HG03342 (cell line): ENCODE measurements around the gene ZNF655.
"Not testable (repeated sequence)": the region's sequence is repeated elsewhere in the genome, so short reads cannot be mapped to it uniquely, and the experiment has no call there.

Experiments
- ATAC-seq: cut with Tn5 transposase; IDR thresholded peaks from one replicate; pipeline ENCODE4 v1.9.1; 2021; ENCODE audit warnings: mild to moderate bottlenecking, moderate library complexity; ENCODE audit not compliant: unreplicated experiment

ZNF655 gene, protein sequence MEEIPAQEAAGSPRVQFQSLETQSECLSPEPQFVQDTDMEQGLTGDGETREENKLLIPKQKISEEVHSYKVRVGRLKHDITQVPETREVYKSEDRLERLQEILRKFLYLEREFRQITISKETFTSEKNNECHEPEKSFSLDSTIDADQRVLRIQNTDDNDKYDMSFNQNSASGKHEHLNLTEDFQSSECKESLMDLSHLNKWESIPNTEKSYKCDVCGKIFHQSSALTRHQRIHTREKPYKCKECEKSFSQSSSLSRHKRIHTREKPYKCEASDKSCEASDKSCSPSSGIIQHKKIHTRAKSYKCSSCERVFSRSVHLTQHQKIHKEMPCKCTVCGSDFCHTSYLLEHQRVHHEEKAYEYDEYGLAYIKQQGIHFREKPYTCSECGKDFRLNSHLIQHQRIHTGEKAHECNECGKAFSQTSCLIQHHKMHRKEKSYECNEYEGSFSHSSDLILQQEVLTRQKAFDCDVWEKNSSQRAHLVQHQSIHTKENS

GRCh38 chr7:99558306-99559174 is at the start of gene ZNF655:
Gene ZNF655 (plus strand): TSS chr7:99558642. CDS start chr7:99560560, 1,918 bp downstream.
- ATAC-seq, result peak; percentile 81

- ATAC-seq, result no peak
Measured at GRCh38 chr7:99514050-99514449, 44.4 kb upstream of the ZNF655 start.

DNA sequence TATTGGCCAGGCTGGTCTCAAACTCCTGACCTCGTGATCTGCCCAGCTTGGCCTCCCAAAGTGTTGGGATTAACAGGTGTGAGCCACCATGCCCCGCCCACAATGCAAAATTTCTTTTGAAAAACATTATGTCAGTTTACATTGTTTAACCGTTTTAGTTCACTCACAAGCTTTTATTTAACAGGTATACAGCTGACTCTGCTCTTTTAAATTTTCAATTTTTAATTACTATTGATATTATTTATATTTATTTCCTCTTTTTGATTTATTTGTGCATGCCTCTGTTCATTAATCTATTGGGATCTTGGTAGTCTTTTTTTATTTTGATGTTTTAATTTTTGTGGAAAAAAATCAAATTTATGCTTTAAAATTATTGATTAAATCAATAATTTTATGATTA is 37.0 kb upstream of the ZNF655 start:
- no peak for ATAC-seq

- no peak for ATAC-seq
Measured at GRCh38 chr7:99525713-99526440, 32.6 kb upstream of the ZNF655 start.

GRCh38 chr7:99531354-99531765 is 27.1 kb upstream of the ZNF655 start:
- ATAC-seq, result no peak

DNA sequence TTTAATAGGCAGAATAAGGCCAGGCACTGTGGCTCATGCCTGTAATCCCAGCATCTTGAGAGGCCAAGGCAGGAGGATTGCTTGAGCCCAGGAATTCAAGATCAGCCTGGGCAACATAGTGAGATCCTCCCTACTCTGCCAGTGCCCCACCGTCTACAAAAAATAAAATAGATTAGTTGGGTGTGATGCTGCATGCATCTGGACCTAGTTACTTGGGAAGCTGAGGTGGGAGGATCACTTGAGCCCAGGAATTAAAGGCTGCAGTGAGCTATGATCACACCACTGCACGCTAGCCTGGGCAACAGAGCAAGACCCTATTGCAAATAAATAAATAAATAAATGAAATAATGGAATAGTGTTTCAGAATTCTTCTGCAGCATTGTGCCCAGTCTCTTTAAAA is 22.8 kb upstream of the ZNF655 start:
- no peak for ATAC-seq

DNA sequence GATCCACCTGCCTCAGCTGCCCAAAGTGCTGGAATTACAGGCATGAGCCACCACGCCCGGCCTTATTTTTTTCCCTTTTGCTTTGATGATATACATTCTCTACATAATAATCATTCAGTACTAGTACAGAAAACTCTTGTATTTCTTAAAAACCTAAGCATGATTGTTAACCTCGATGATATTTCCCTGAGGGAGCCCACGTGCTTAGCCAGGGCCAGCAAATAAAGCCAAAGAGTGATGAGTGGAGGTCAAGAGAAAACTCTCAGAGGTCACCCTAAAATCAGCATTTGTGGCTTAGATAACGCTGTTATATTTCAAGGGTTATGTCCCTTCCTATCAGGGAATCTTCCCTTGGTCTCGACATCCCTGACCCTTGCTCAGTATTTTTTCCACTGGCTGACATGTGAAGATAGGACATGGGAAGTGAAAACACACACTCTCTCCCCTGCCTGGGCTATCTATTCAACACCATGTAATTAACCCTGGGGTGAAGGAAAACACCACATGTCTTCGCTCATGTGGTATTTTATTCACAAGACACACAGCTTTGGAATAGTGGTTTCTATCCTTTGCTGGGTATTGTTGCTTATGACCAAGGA is 19.1 kb upstream of the ZNF655 start:
- ATAC-seq, result no peak

DNA sequence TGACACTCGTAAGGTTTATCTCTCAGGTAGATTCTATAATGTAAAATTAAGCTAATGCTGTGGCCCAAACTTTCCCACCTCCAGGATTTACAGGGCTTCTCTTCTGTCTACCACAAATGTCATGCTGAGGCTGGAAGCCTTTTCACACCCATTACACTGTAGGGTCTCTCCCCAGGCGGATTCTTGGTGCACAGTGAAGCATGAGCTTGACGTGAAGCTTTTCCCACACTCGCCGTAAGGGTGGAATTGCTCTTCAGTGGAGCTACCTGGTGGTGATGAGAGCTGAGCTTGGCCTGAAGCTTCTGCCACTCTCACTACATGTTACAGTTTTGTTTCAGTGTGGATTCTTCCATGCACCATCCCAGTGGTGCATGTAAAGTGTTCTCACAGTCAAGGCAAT is 17.9 kb upstream of the ZNF655 start:
- ATAC-seq, result no peak

DNA sequence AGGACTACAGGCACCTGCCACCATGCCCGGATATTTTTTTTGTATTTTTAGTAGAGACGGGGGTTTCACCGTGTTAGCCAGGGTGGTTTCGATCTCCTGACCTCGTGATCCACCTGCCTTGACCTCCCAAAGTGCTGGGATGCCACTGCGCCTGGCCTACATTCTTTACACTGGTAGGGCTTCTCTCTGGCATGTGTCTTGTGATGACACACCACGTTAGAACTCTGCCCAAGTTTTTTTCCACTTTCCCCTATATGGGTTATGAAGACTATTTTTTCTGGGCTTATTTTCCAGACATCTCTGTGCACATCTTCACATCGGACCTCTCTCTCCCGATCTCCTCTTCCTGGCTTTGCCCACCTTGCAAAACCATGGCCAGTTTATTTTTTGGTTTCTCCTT is 17.2 kb upstream of the ZNF655 start:
- ATAC-seq, result no peak

- no peak for ATAC-seq
Measured at GRCh38 chr7:99543081-99543671, 15.3 kb upstream of the ZNF655 start.

- no peak for ATAC-seq
Measured at GRCh38 chr7:99543916-99544315, 14.5 kb upstream of the ZNF655 start.

- ATAC-seq, result not testable (repeated sequence)
Measured at GRCh38 chr7:99545308-99545707, 13.1 kb upstream of the ZNF655 start.

- ATAC-seq, result not testable (repeated sequence)
Measured at GRCh38 chr7:99549545-99549944, 8.9 kb upstream of the ZNF655 start.

DNA sequence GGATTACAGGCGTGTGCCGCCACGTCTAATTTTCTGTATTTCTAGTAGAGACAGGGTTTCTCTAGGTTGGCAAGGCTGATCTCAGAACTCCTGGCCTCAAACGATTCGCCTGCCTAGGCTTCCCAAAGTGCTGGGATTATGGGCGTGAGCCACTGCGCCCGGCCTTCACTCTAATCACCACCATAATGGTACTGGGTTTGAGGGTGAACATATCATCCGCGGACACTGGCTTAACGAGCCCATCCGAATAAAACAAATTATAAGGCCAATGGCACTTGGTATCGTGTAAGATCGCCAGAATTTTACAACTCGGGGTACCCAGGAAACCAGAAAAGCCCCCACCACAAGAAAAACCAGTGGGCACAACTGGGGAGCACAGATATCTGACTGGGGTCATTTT is 7.1 kb upstream of the ZNF655 start:
- ATAC-seq, result no peak

GRCh38 chr7:99551767-99552463 is 6.5 kb upstream of the ZNF655 start, which contains the start of gene FAM200A:
Gene FAM200A (minus strand): TSS chr7:99552114. CDS start chr7:99548407, 3,707 bp downstream.
- peak; percentile 94 for ATAC-seq

- no peak for ATAC-seq
Measured at GRCh38 chr7:99553039-99553438, 5.4 kb upstream of the ZNF655 start.

DNA sequence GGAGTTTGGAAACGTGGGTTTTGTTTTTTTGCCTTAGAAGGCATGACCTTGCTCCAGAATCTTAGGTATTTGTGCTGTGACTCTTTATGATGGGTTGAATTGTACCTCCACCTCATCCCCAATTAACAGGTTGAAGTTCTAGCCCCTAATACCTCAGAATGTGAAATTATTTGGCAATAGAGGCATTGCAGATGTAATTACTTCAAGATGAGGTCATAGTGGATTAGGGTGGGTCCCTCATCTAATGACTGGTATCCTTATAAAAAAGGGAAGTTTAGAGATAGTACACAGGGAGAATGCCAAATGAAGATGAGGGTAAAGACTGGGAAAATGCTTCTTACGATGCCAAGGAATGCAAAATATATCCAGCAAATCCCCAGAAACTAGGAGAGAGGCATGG is 3.5 kb upstream of the ZNF655 start:
- no peak for ATAC-seq

- ATAC-seq, result no peak
Measured at GRCh38 chr7:99557196-99557607, 1.2 kb upstream of the ZNF655 start.

GRCh38 chr7:99557940-99558305 is 519 bp upstream of the ZNF655 start:
- ATAC-seq, result peak; percentile 35
